ENCODE data around the gene ARTN. TPM values are rescaled to one million over a fixed set of nuclear protein-coding genes. Genes with fewer than 3 reads are reported as not detected.

The ARTN gene
- total and polyA plus RNA-seq, 9 of the 15 experiments (the other 6 are each of a cell fraction or from before 2014, with no cell fraction given) = 0.06 to 0.38 TPM; not detected in 7

DNA sequence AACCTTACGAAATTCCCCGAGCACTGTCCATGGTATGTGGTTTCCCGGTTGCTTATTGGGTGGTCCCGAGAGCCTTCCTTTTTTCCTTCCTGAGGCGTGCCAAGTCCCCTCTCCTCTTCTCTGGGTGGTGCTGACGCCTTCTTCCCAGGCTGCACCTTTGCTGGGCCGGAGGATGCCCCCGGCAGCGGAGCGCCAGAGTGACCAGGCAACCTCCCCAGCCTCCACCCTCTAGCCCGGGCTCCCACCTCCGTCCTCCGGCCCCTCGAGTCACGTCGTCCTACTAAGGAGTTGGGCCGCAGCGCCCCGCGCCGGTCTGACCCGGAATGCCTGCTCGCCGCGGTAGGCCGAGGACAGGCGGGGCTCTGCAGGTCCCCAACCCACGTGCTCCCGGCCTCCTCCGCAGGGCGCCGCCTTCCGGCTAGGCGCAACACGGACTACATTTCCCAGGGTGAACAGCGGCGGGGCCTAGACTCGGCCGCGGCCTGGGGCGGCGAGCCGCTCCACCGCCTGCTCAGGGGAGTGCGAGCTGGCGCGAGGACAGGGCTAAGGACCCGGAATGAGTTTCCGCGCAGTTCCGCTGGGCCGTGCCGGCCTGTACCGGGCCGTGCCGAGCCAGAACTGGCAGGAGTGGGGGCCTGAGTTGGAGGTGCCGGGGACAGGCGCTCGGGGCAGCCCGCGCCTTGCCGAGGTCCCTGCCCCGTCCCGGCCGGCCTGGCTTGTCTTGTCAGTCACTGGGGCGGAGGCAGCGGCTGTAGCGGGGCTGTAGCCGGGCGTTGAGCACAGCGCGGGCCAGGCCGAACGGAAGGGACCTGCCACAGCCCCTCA lies 12.8 kb downstream of the ARTN start, which contains the start of gene IPO13 (continued):
- TF ChIP-seq, protein P1, sequence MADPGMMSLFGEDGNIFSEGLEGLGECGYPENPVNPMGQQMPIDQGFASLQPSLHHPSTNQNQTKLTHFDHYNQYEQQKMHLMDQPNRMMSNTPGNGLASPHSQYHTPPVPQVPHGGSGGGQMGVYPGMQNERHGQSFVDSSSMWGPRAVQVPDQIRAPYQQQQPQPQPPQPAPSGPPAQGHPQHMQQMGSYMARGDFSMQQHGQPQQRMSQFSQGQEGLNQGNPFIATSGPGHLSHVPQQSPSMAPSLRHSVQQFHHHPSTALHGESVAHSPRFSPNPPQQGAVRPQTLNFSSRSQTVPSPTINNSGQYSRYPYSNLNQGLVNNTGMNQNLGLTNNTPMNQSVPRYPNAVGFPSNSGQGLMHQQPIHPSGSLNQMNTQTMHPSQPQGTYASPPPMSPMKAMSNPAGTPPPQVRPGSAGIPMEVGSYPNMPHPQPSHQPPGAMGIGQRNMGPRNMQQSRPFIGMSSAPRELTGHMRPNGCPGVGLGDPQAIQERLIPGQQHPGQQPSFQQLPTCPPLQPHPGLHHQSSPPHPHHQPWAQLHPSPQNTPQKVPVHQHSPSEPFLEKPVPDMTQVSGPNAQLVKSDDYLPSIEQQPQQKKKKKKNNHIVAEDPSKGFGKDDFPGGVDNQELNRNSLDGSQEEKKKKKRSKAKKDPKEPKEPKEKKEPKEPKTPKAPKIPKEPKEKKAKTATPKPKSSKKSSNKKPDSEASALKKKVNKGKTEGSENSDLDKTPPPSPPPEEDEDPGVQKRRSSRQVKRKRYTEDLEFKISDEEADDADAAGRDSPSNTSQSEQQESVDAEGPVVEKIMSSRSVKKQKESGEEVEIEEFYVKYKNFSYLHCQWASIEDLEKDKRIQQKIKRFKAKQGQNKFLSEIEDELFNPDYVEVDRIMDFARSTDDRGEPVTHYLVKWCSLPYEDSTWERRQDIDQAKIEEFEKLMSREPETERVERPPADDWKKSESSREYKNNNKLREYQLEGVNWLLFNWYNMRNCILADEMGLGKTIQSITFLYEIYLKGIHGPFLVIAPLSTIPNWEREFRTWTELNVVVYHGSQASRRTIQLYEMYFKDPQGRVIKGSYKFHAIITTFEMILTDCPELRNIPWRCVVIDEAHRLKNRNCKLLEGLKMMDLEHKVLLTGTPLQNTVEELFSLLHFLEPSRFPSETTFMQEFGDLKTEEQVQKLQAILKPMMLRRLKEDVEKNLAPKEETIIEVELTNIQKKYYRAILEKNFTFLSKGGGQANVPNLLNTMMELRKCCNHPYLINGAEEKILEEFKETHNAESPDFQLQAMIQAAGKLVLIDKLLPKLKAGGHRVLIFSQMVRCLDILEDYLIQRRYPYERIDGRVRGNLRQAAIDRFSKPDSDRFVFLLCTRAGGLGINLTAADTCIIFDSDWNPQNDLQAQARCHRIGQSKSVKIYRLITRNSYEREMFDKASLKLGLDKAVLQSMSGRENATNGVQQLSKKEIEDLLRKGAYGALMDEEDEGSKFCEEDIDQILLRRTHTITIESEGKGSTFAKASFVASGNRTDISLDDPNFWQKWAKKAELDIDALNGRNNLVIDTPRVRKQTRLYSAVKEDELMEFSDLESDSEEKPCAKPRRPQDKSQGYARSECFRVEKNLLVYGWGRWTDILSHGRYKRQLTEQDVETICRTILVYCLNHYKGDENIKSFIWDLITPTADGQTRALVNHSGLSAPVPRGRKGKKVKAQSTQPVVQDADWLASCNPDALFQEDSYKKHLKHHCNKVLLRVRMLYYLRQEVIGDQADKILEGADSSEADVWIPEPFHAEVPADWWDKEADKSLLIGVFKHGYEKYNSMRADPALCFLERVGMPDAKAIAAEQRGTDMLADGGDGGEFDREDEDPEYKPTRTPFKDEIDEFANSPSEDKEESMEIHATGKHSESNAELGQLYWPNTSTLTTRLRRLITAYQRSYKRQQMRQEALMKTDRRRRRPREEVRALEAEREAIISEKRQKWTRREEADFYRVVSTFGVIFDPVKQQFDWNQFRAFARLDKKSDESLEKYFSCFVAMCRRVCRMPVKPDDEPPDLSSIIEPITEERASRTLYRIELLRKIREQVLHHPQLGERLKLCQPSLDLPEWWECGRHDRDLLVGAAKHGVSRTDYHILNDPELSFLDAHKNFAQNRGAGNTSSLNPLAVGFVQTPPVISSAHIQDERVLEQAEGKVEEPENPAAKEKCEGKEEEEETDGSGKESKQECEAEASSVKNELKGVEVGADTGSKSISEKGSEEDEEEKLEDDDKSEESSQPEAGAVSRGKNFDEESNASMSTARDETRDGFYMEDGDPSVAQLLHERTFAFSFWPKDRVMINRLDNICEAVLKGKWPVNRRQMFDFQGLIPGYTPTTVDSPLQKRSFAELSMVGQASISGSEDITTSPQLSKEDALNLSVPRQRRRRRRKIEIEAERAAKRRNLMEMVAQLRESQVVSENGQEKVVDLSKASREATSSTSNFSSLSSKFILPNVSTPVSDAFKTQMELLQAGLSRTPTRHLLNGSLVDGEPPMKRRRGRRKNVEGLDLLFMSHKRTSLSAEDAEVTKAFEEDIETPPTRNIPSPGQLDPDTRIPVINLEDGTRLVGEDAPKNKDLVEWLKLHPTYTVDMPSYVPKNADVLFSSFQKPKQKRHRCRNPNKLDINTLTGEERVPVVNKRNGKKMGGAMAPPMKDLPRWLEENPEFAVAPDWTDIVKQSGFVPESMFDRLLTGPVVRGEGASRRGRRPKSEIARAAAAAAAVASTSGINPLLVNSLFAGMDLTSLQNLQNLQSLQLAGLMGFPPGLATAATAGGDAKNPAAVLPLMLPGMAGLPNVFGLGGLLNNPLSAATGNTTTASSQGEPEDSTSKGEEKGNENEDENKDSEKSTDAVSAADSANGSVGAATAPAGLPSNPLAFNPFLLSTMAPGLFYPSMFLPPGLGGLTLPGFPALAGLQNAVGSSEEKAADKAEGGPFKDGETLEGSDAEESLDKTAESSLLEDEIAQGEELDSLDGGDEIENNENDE (IDR thresholded peaks at IDR 0.05; ENCODE audit: low read depth, low read length) = no peak
- TF ChIP-seq, protein P2, sequence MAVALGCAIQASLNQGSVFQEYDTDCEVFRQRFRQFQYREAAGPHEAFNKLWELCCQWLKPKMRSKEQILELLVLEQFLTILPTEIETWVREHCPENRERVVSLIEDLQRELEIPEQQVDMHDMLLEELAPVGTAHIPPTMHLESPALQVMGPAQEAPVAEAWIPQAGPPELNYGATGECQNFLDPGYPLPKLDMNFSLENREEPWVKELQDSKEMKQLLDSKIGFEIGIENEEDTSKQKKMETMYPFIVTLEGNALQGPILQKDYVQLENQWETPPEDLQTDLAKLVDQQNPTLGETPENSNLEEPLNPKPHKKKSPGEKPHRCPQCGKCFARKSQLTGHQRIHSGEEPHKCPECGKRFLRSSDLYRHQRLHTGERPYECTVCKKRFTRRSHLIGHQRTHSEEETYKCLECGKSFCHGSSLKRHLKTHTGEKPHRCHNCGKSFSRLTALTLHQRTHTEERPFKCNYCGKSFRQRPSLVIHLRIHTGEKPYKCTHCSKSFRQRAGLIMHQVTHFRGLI (CRISPR knock-in tag; IDR thresholded peaks at IDR 0.05) = no peak
- TF ChIP-seq L3MBTL2 (IDR thresholded peaks at IDR 0.05) = peak; percentile 96
- TF ChIP-seq ZNF134 (CRISPR knock-in tag; conservative IDR thresholded peaks at IDR 0.05) = no peak
- TF ChIP-seq PHB2 (IDR thresholded peaks at IDR 0.05; ENCODE audit: low read depth) = no peak
- peak; percentile 88 to 91 for TF ChIP-seq FOXK2 (conservative IDR thresholded peaks at IDR 0.05 in 1 of 2, IDR thresholded peaks at IDR 0.05 in 1 of 2; ENCODE audit: low read depth in 2 of 2)
- peak in 2 of 3 experiments; percentile 4 to 62 for TF ChIP-seq YY1 (IDR thresholded peaks at IDR 0.05; ENCODE audit: borderline replicate concordance in 1 of 3, control insufficient read depth in 1 of 3, extremely low read depth in 1 of 3, insufficient read depth in 3 of 3, insufficient read length in 1 of 3, insufficient replicate concordance in 2 of 3, low read depth in 1 of 3, low read length in 2 of 3)
- peak in 1 of 2 experiments; percentile 97; a peak in 2 of 4 replicates for TF ChIP-seq HDAC1 (IDR thresholded peaks at IDR 0.05)
- TF ChIP-seq NR2C1 (IDR thresholded peaks at IDR 0.05) = peak; percentile 58; the same call in 1 of the 2 replicates
- TF ChIP-seq NR2C1 (tag; IDR thresholded peaks at IDR 0.05) = peak; percentile 84
- TF ChIP-seq, protein P3, sequence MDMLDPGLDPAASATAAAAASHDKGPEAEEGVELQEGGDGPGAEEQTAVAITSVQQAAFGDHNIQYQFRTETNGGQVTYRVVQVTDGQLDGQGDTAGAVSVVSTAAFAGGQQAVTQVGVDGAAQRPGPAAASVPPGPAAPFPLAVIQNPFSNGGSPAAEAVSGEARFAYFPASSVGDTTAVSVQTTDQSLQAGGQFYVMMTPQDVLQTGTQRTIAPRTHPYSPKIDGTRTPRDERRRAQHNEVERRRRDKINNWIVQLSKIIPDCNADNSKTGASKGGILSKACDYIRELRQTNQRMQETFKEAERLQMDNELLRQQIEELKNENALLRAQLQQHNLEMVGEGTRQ (CRISPR knock-in tag; IDR thresholded peaks at IDR 0.05) = peak; percentile 97
- TF ChIP-seq TAL1 (IDR thresholded peaks at IDR 0.05) = peak; percentile 52
- TF ChIP-seq ZNF347 (CRISPR knock-in tag; IDR thresholded peaks at IDR 0.05; ENCODE audit: low read depth) = no peak
- no peak for TF ChIP-seq BMI1 (IDR thresholded peaks at IDR 0.05; ENCODE audit: low read length)

All from K562 (cell line).